GM19035 (cell line): ENCODE measurements around the gene TNNC1.

Experiments
- ATAC-seq: cut with Tn5 transposase; IDR thresholded peaks from one replicate; pipeline ENCODE4 v1.9.1; 2021; ENCODE audit not compliant: unreplicated experiment

The TNNC1 gene

GRCh38 chr3:52432691-52433141, 21.1 kb downstream of the TNNC1 start:
- no peak for ATAC-seq

DNA sequence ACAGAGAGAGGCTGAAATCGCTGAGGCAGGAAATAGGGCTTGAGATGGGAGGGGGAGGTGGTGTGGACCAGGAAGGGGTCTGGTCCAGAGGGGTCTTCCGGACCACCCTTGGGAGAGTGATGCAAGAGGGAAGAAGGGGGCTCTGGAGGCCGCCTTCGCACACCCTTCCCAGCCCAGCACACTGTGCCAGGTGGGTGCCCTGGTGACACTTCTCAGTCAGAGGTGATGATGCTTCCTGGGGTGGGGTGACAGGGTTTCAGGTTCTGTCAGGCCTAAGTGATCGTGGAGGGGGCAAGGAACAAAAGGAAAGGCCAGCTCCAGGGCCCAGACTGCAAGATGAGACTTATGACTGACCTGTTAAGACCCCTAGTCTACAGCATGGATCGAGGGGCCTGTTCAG, 21.6 kb downstream of the TNNC1 start:
- no peak for ATAC-seq

GRCh38 chr3:52431459-52432223, 22.2 kb downstream of the TNNC1 start:
- no peak for ATAC-seq

GRCh38 chr3:52430416-52430810, 23.4 kb downstream of the TNNC1 start:
- ATAC-seq = no peak

DNA sequence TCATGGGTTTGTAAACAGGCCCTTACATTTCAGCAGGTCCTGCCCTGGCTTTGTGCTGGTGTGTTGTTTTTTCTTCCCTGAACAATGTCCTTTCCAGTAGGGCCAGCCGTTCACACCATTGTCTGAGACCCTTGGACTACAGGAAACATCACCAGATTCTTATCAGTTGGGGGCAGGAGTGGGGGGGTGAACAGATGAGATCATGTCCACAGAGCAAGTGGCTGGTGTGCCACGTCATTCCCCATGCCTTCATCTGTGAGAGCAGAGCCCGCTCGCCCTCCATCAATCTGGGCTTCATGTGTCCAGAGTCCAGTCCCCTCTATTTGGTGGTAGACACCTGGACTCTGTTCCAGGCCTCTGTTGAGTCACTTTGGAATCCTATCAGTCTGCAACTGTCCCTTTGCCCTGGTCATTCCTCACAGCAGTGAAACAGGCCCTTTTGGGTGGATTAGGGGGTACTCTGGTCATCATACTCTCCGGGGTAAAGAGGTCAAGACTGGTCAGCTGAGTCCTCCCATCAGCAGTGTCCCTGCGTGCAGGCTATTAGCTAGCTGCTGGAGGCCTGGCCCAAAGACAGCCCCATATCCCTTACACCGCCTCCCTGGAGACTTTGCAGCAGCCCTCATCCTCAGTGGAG, 23.9 kb downstream of the TNNC1 start:
- no peak for ATAC-seq

DNA sequence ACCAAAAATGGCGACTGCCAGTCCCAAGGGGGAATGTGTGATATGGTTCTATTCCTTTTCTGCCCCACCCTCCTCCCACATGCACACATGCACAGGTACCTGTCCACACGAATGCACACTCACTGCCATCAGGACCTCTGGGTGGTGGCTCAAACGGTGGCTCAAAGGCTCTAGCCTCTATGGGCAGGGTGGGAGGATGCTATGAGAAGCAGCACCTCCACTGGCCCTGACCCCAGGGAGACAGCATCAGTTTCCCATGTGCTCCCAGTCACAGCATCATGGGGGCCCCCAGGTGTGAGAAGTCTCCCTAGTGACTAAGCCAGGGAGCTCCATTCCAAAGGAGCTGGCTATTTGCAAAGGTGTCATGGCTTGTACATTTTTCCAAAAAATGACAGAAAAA, 24.8 kb downstream of the TNNC1 start:
- ATAC-seq = no peak

DNA sequence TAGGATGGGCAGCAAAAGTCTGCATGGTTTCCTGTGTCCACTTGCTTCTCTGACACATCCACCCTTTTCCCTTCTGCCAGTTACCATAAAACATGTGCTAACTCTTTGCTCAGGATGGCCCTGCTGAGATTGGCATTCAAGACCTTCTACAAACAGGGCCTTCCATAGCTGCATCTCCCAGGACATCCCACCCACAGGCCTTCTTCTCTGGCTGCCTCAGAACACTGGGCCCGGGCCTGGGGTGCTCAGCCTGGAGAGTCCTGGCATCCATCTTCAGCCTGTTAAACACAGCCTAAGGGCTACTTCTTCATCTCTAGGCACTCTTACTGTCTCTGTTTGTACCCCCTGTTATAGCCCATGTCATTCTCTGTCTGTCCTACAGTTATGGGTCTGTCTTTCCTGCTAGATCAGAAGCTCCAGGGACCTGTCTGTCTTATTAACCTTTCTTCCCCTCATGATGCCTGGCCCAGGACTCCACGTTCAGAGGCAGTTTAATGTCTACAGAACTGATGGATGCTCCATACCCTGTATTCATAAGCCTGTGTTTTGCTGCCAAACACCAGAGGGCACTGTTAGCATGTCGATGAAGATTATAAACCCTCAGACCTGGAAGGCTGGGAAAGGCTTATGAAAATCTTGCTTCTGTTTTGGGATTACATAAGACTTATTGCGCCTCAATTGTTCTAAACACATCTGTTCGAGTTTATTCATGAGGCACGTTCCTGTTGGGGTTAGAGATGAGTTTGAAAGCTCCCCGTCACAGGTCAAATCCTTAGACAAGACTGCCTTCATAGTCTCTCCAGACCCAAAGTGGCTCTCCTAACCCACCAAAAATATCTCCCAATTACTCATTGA, 25.5 kb downstream of the TNNC1 start:
- ATAC-seq = no peak

- ATAC-seq = no peak
Observed at GRCh38 chr3:52423173-52423572, 30.7 kb downstream of the TNNC1 start.

GRCh38 chr3:52422669-52423068, 31.2 kb downstream of the TNNC1 start:
- ATAC-seq = no peak

GRCh38 chr3:52420388-52420787, 33.5 kb downstream of the TNNC1 start:
- ATAC-seq = no peak

GRCh38 chr3:52415800-52416199, 38.0 kb downstream of the TNNC1 start:
- ATAC-seq = no peak

- no peak for ATAC-seq
Observed at GRCh38 chr3:52408466-52408865, 45.4 kb downstream of the TNNC1 start.

DNA sequence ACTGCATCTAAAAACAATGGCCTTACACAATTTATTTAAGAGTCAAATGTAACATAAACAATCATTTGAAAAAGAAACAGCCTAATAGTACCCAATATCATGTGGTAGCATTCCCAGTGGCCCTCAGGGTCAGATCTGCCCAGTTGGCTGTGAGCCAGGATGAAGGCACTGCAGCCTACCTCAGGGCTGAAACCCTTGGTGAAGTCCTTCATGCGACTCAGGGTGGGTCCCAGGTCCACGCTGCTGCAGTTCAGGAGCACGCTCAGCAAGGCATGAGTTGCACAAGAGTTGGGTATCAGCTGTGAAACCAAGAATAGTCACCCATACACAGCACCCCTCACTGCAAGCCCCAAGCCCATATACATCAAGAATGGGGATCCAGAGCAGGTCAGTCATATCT, 46.1 kb downstream of the TNNC1 start:
- ATAC-seq = no peak

DNA sequence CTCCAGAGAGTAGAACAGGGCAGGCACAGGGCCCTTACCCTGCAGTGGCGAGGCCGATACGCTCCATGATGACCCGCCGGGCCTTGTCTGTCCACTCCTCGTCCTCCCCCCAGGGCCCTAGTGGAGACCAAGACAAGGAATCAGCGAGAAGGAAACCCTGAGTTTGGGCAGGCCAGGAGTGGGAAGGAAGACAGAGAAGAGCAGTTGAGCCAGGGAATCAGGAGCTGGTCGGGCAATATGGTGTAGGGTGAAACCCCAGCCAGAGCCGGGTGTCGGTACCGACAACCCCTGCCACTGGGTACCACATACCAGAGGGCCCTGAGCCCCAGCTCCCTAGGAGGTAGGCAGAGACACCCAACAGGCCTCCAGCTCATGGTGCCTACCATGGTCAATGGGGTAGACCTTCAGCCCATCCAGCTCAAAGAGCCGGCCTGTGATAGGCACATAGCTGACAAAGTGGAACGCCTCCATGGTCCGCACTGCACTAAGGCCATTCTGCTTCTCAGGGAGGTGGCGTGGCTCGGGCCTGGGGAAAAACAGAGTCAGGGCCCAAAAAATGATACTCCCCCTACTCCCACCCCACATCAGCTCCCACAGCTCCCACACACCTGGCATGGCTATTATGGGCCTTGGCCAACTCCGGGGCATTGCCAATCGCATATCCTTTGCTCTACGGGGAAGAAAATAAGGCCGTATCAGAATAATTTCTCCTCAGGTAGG, 46.9 kb downstream of the TNNC1 start:
- no peak for ATAC-seq

GRCh38 chr3:52406231-52406661, 47.6 kb downstream of the TNNC1 start:
- no peak for ATAC-seq

DNA sequence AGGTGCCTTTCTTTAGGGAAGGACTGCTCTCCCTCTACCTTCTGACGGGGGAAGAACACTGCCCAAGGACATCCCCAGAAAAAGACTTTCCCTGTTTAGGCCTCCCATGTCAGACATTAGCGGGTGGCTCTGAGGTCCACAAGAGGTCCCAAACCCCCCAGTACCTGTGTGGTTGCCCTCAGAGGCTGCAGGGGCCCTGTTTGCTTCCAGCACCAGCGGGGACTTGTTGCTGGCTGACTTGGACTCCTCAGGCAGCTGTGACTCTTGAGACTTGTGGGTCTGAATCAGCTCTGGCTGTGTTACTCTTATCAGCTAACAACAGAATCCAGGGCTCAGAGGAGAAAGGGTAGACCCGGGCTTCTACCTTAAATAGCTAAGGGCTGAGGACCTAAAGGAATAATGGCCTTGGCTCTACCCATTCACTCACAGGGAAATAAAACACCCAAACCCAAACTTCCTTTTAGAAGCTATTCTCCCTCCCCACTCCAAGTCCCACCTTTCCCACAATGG, 48.2 kb downstream of the TNNC1 start:
- no peak for ATAC-seq

DNA sequence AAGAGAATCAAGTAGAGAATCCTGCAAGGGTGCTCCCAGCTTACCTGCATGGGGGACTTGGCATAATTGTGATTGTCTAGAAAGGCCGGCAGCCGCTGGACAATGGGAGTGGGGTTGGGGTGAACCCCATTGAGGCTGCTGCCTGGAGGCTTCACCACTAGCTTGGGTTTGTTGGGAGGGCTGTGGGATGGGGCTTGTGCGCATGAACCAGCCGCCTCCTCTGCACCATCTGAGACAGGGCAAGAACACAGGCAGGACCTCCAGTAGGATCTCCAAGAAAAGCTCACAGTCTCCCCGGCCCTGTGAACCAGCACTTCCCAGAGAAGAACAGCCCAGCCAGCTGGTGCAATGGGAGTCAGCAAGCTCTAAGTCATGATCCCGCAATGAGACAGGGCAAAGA, 48.8 kb downstream of the TNNC1 start:
- no peak for ATAC-seq

GRCh38 chr3:52404391-52404790, 49.5 kb downstream of the TNNC1 start:
- no peak for ATAC-seq

GRCh38 chr3:52403955-52404354, 49.9 kb downstream of the TNNC1 start:
- no peak for ATAC-seq

GRCh38 chr3:52403271-52403841, 50.5 kb downstream of the TNNC1 start:
- no peak for ATAC-seq
